OCI-LY7 (cell line): ENCODE measurements around the gene CDHR1. TPM values are rescaled to one million over a fixed set of nuclear protein-coding genes. Genes with fewer than 3 reads are reported as not detected.

Experiments
- BruUV-seq: library from RNA; stranded (reverse); fragments of 400-500 nt; replicated peaks from 2 replicates; lab custom pipeline; 2021; lab: Mats Ljungman, UMichigan
- CTCF ChIA-PET: fragments of 300-600 bp; sonication (Branson Sonifier 250); formaldehyde crosslinking; loops from one replicate; lab custom pipeline; 2022; ENCODE audit warnings: antibody characterized with exemption; ENCODE audit not compliant: unreplicated experiment; lab: Charles Lee
- POLR2A ChIA-PET: fragments of 300-600 bp; sonication (Branson Sonifier 250); formaldehyde crosslinking; loops from one replicate; lab custom pipeline; 2022; ENCODE audit warnings: antibody characterized with exemption; lab: Charles Lee
- DNase-seq: peaks from one replicate; pipeline ENCODE4 v3.0.0-alpha.2; 2015; ENCODE audit warnings: low spot score
- H2AFZ ChIP-seq: fragments of 200-600 bp; sonication (generic), shearing (Covaris generic); 2 replicates; pipeline ENCODE4 v1.6.1; 2014; ENCODE audit warnings: mild to moderate bottlenecking, antibody characterized with exemption, low read length, moderate library complexity
- H3K27ac ChIP-seq: fragments of 200-600 bp; sonication (generic); 2 replicates; pipeline ENCODE4 v1.5.1; 2014; ENCODE audit warnings: mixed run types, low read depth, mild to moderate bottlenecking, moderate library complexity, low read length, inconsistent platforms; ENCODE audit not compliant: poor library complexity, severe bottlenecking
- H3K36me3 ChIP-seq: fragments of 200-600 bp; sonication (generic); 2 replicates; pipeline ENCODE4 v1.6.1; 2014; ENCODE audit warnings: mild to moderate bottlenecking, antibody characterized with exemption, low read length, moderate library complexity, mixed read lengths; ENCODE audit not compliant: insufficient read depth
- H3K4me1 ChIP-seq: fragments of 200-600 bp; sonication (generic); 2 replicates; pipeline ENCODE4 v1.5.1; 2014; ENCODE audit warnings: mild to moderate bottlenecking, low read length; ENCODE audit not compliant: insufficient read depth, poor library complexity, severe bottlenecking
- H3K4me2 ChIP-seq: fragments of 200-600 bp; sonication (generic); 2 replicates; pipeline ENCODE4 v1.6.1; 2014; ENCODE audit warnings: mild to moderate bottlenecking, low read length
- H3K4me3 ChIP-seq: fragments of 200-600 bp; sonication (generic); 2 replicates; pipeline ENCODE4 v1.5.1; 2014; ENCODE audit warnings: mild to moderate bottlenecking, low read depth, low read length; ENCODE audit not compliant: poor library complexity, severe bottlenecking
- H3K79me2 ChIP-seq: fragments of 200-600 bp; sonication (generic); 2 replicates; pipeline ENCODE4 v1.6.1; 2016; ENCODE audit warnings: low read depth, mild to moderate bottlenecking, low read length, moderate library complexity, mixed read lengths; ENCODE audit not compliant: insufficient read depth
- H3K9me2 ChIP-seq: fragments of 200-600 bp; sonication (generic); 2 replicates; pipeline ENCODE4 v1.6.1; 2016; ENCODE audit warnings: mild to moderate bottlenecking, low read length, mixed read lengths; ENCODE audit not compliant: insufficient read depth
- H3K9me3 ChIP-seq: fragments of 200-600 bp; sonication (generic); 2 replicates; pipeline ENCODE4 v1.6.1; 2014; ENCODE audit warnings: mild to moderate bottlenecking, mixed run types, low read length, mixed read lengths
- H4K20me1 ChIP-seq: fragments of 200-600 bp; sonication (generic); 2 replicates; pipeline ENCODE4 v1.6.1; 2014; ENCODE audit warnings: mild to moderate bottlenecking, antibody characterized with exemption, low read length, moderate library complexity, mixed read lengths; ENCODE audit not compliant: insufficient read depth
- CTCF ChIP-seq: fragments of 200-600 bp; sonication (generic); conservative IDR thresholded peaks from 2 replicates; pipeline ENCODE4 v1.5.1; 2014; ENCODE audit warnings: mild to moderate bottlenecking, antibody characterized with exemption, low read length, moderate library complexity, mixed read lengths
- EZH2phosphoT487 ChIP-seq: fragments of 200-600 bp; sonication (generic); IDR thresholded peaks from 2 replicates; pipeline ENCODE4 v1.6.1; 2018; ENCODE audit warnings: low read depth, borderline replicate concordance, mild to moderate bottlenecking, mixed run types, antibody characterized with exemption, low read length, moderate library complexity, mixed read lengths
- intact Hi-C: fragments of 100-400 bp; cut with micrococcal nuclease; formaldehyde crosslinking; loops from one replicate; pipeline ENCODE4 v1.10.0; 2022; ENCODE audit not compliant: unreplicated experiment
- total RNA-seq, 2 experiments: library from RNA; depleted of rRNA in 1 of 2; stranded (reverse); fragments of >200 nt in 1 of 2; shearing (Covaris generic) in 1 of 2; gene quantifications; 2 replicates each; pipeline ENCODE4 v1.2.3, GENCODE V29; 2014 to 2022

Gene CDHR1
- total RNA-seq, 2 experiments from 2014 or later, result not detected

GRCh38 chr10:84216834-84217233 is 22.5 kb downstream of the CDHR1 start:
- Histone ChIP-seq H3K4me3 (no peak overlapping the region), H3K27ac (no peak overlapping the region), H4K20me1 (no peaks in the 10 kb centered on the region), H3K9me3 (no peaks in the 10 kb centered on the region), H3K4me2 (no peak overlapping the region), H3K4me1 (no peaks in the 10 kb centered on the region), H3K36me3 (no peaks in the 10 kb centered on the region), H2AFZ (no peak overlapping the region), H3K9me2 (no peaks in the 10 kb centered on the region), H3K79me2 (no peaks in the 10 kb centered on the region)
- ChIA-PET CTCF (no interaction called here), POLR2A (no interaction called here)
- TF ChIP-seq CTCF (no peak), EZH2phosphoT487 (no peak)
- BruUV-seq, result no TSS peak
- intact Hi-C loops, result no loop called here
- DNase-seq, result no peak

GRCh38 chr10:84217746-84218145 is 23.4 kb downstream of the CDHR1 start:
- intact Hi-C loops, result no loop called here
- Histone ChIP-seq H3K79me2 (no peaks in the 10 kb centered on the region), H3K36me3 (no peaks in the 10 kb centered on the region), H4K20me1 (no peaks in the 10 kb centered on the region), H3K4me2 (no peak overlapping the region), H3K4me3 (no peak overlapping the region), H3K9me3 (no peaks in the 10 kb centered on the region), H3K27ac (no peak overlapping the region), H2AFZ (no peak overlapping the region), H3K4me1 (no peaks in the 10 kb centered on the region), H3K9me2 (no peaks in the 10 kb centered on the region)
- ChIA-PET POLR2A (no interaction called here), CTCF (no interaction called here)
- DNase-seq, result no peak
- TF ChIP-seq EZH2phosphoT487 (no peak), CTCF (no peak)
- no TSS peak for BruUV-seq

- no peak for DNase-seq
- H3K4me1 ChIP-seq, result no peaks in the 10 kb centered on the region
- no peaks in the 10 kb centered on the region for H3K79me2 ChIP-seq
- H3K36me3 ChIP-seq, result no peaks in the 10 kb centered on the region
- ChIA-PET CTCF (no interaction called here), POLR2A (no interaction called here)
- TF ChIP-seq EZH2phosphoT487 (no peak), CTCF (no peak)
- no TSS peak for BruUV-seq
- no peaks in the 10 kb centered on the region for H3K9me2 ChIP-seq
- no peaks in the 10 kb centered on the region for H3K9me3 ChIP-seq
- no peaks in the 10 kb centered on the region for H4K20me1 ChIP-seq
- no peak overlapping the region for H3K4me2 ChIP-seq
- no peak overlapping the region for H3K4me3 ChIP-seq
- no peak overlapping the region for H3K27ac ChIP-seq
- no peak overlapping the region for H2AFZ ChIP-seq
- intact Hi-C loops, result no loop called here
Observed at GRCh38 chr10:84221916-84222315, 27.6 kb downstream of the CDHR1 start.
